ENCODE results near the gene KIF14.

DNA sequence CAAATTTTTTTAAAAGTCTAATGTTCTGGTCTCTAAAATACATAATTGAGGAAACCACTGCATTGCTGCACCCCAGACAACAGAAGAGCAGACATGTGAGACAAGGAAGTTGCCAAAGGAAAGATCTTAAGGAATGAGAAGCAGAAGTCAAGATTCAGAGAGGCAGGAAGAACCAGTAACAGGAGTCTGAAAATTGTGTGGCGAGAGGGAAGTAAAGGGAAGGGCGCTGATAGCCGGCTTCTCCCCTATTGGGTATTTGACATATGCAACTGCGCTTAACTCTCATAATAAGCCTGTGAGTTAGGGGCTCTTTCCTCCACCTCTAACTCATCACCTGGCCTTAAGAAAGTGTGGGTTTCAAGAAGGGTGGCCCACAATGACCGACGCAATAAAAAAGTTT is 21.9 kb upstream of the KIF14 start:
- no peak for TF ChIP-seq POLR2A (IDR thresholded peaks at IDR 0.05)
- TF ChIP-seq CTCF (IDR thresholded peaks at IDR 0.05) = no peak

Measured in body of pancreas (tissue), 4 donors.